GM18909 (cell line): ENCODE measurements around the gene NDUFAB1.
"Not testable (repeated sequence)": the region's sequence is repeated elsewhere in the genome, so short reads cannot be mapped to it uniquely, and the experiment has no call there.

Source experiments
- ATAC-seq: cut with Tn5 transposase; IDR thresholded peaks from one replicate; pipeline ENCODE4 v1.9.1; 2021; ENCODE audit warnings: mild to moderate bottlenecking; ENCODE audit not compliant: unreplicated experiment, poor library complexity

Gene NDUFAB1

GRCh38 chr16:23556881-23557778 lies 39.0 kb downstream of the NDUFAB1 start, which contains the start of the genes EARS2 and UBFD1:
Gene EARS2, minus strand, starts transcription at chr16:23557350. Its CDS starts 7 bp downstream, at chr16:23557343.
Gene UBFD1, plus strand, starts transcription at chr16:23557727. Its CDS starts 16 bp downstream, at chr16:23557743.
- peak; percentile 91 for ATAC-seq

DNA sequence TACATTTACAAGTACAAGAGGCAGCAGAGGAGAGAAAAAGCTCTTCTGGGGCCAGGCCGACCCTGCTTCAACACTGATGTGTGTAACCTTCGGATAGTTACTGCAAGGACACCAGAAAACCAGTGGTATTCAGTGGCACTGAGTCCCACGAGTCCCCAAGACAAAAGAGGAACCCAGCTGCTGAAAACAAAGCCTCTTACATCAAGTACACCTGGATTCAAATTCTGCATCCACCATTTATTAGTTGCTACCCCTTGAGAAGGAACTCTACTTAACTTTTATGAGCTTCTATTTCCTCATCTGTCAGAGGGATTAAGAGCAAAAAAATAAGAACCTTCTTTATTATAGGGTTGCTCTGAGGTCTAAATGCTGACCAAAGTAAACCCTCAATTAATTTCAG lies 41.6 kb downstream of the NDUFAB1 start:
- no peak for ATAC-seq

DNA sequence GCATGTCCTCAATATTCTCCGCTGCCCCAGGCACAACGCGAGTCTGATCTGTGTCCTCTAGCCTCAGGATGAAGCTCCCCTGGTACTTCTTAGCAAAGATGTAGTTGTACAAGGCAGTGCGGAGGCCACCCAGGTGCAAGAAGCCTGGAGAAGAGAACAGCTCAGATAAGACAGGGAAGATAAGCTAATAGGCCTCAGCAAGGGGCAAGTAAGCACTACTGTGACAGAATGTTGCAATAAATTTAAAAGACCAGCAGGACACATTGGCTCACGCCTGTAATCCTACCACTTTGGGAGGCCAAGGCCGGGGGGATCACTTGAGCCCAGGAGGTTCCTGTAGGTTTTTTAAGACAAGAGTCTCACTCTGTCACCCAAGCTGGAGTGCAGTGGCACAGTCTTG lies 44.0 kb downstream of the NDUFAB1 start:
- no peak for ATAC-seq

GRCh38 chr16:23549938-23550337 lies 46.2 kb downstream of the NDUFAB1 start:
- no peak for ATAC-seq

DNA sequence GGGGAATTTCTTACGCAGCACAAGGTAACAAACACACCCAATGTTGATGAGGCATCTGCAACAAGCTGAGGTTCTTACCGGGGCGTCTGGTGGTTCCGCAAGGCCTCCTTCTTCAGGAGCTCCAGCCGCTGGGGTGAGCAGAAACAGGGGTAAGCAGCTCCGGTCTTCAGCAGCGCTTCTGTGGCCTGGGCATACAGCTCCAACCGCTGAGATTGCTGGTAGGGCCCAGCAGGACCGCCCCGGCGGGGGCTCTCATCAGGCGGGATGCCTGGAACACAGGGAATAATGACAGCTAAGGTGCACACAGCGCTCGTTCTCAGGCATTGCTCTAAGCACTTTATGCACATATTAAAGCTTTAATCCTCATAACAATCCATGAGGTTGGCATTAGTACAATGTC lies 51.7 kb downstream of the NDUFAB1 start:
- no peak for ATAC-seq

GRCh38 chr16:23540817-23541178 lies 55.3 kb downstream of the NDUFAB1 start:
- ATAC-seq: not testable (repeated sequence)

DNA sequence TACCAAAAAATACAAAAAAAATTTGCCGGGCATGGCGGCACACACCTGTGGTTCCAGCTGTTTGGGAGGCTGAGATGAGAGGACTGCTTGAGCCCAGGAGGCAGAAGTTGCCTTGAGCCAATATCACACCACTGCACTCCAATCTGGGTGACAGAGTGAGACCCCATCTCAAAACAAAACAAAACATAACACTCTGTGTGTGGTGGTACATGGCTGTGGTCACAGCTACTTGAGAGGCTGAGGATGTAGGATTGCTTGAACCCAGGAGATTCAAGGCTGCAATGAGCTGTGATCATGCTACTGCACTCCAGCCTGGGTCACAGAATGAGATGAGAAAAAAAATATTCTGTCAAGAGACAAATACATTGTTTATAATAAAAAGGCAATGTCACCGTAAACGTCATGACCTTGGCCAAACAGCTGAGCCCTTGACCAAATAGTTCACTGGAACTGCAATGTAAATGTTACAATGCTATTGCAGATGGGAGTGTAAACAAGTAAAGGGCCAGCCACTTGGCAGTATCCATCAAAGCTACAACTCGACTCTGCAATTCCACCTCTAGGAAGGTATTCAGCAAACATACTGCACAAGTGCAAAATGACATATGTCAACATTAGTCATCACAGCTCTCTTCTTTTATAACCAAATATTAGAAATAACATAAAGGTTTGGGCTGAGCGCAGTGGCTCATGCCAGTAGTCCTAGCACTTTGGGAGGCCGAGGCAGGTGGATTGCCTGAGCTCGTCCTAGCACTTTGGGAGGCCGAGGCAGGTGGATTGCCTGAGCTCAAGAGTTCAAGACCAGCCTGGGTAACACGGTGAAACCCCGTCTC lies 55.9 kb downstream of the NDUFAB1 start:
- no peak for ATAC-seq

DNA sequence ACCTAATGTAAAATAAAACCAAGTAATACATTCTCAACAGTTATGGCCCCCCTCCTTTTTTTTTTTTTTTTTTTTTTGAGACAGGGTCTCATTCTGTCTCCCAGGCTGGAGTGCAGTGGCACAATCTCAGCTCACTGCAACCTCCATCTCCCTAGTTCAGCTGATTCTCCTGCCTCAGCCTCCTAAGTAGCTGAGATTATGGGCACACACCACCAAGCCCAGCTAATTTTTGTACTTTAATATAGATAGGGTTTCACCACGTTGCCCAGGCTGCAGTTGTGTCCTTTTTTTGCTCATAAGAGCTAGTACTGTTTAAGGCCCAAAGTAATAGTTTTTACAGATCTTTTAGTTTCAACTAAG lies 57.2 kb downstream of the NDUFAB1 start:
- no peak for ATAC-seq

- ATAC-seq: no peak
These were observed 58.7 kb downstream of the NDUFAB1 start for GRCh38 chr16:23537390-23537789.

DNA sequence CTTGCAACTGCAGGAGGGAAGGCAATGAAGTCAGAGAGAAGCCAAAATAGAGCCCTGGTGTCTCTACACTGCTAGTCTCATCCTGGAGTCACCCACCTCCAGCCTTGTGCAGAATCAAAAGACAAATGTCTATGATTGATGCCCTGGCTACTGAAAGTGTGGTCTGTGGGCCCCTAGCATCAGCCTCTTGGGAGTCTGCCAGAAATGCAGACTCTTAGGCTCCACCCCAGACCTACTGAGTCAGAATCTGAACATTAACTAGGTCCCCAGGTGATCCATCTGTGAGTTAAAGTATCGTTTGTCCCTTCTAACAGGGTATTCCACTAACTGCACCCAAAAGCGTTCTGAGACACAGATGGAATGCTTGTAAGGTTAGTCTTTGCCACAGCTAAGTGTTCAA lies 60.2 kb downstream of the NDUFAB1 start:
- no peak for ATAC-seq

GRCh38 chr16:23534868-23535860 lies 61.0 kb downstream of the NDUFAB1 start:
- ATAC-seq: no peak

DNA sequence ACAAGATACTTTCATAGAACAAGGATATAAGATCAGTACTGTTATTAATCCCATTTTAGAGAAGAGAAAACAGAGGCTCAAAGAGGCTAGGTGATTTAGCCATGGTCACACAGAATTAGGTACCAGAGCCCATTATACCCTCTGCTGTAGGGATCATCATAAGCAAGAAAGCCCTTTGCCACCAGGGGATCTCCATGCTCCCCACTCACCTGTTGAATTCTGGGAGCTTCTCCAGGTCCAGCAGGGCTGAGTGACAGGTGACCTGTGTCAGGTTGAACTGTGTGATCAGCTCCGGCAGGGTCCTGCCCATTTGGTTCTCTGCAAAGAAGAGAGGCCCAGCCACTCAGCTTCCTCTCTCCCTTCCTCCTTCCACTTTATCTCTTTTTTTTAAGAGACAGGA lies 63.7 kb downstream of the NDUFAB1 start:
- no peak for ATAC-seq
